ENCODE results near the gene TAAR9.
"Not testable (repeated sequence)": the region's sequence is repeated elsewhere in the genome, so short reads cannot be mapped to it uniquely, and the experiment has no call there.

The TAAR9 gene

GRCh38 chr6:132537145-132537544 lies 932 bp upstream of the TAAR9 start:
- DNase-seq (ENCODE audit: extremely low read depth, low read depth) = no peak
- no peak for TF ChIP-seq CTCF (IDR thresholded peaks at IDR 0.05; ENCODE audit: low read depth, low read length, missing control alignments)
- no peak overlapping the region for H3K4me3 ChIP-seq (replicated peaks; ENCODE audit: low read depth, low read length)

- no peak for TF ChIP-seq CTCF (IDR thresholded peaks at IDR 0.05; ENCODE audit: low read depth, low read length, missing control alignments)
Observed at GRCh38 chr6:132544826-132545225, 6.7 kb downstream of the TAAR9 start.

DNA sequence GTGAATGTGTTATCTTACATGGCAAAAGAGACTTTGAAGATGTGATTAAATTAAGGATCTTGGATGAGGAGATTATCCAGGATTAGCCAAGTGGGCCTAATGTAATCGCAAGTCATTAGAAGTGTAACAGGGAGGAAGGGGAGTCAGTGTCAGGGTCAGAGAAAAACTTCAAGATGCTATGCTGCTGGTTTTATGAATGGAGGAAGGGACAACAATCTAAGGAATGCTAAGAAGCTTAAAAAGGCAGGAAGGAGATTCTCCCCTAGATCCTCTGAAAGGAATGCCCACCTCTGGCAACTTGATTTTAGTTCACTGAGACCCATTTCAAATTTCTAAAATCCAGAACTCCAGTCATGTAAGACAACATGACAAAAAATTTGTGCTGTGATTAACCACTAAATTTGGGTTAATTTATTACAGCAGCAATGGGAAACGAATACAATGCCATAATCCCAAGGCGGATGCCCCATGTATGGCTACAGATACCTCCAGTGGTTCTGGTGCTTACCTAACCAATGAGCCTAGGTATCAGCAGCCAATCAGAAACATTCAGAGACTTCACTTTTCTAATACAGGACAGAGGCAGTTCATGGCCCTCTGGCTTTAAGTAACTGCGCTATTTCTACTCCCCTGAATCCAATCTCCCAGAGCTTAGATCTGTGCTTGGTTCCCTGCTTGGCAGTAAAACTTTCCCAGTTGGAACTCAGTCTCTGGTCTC lies 10.8 kb downstream of the TAAR9 start:
- H3K4me3 ChIP-seq (replicated peaks; ENCODE audit: low read depth, low read length) = no peak overlapping the region
- DNase-seq (ENCODE audit: extremely low read depth, low read depth) = no peak
- TF ChIP-seq CTCF (IDR thresholded peaks at IDR 0.05; ENCODE audit: low read depth, low read length, missing control alignments) = no peak

More at GRCh38 chr6:132544826-132545225, 6.7 kb downstream of the TAAR9 start:
- DNase-seq (ENCODE audit: extremely low read depth, low read depth) = no peak
- H3K4me3 ChIP-seq (replicated peaks; ENCODE audit: low read depth, low read length) = no peak overlapping the region

- no peak for DNase-seq (ENCODE audit: extremely low read depth, low read depth)
- no peak overlapping the region for H3K4me3 ChIP-seq (replicated peaks; ENCODE audit: low read depth, low read length)
- no peak for TF ChIP-seq CTCF (IDR thresholded peaks at IDR 0.05; ENCODE audit: low read depth, low read length, missing control alignments)
Observed at GRCh38 chr6:132551214-132551613, 13.1 kb downstream of the TAAR9 start.

DNA sequence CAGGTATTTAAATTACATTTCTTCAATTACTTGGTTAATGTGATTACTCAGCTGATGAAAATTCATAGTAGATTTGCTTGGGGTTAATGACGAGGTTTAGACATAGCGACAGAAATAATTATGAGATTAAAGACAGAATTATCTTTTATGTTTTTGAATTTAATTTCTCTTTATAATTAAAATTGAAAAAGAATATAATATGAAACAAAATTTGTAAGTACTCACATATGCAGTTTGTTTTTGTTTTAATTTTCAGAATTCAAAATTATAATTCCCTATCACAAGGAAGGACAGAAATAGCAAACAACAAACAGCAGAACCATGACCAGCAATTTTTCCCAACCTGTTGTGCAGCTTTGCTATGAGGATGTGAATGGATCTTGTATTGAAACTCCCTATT lies 14.3 kb downstream of the TAAR9 start, which contains the start of gene TAAR8:
TAAR8 (plus strand) TSS at position 301 of the 400 bp plus-strand sequence; CDS start at position 322, 21 bp downstream.
- H3K4me3 ChIP-seq (replicated peaks; ENCODE audit: low read depth, low read length) = no peak within 1 kb of the TSS
- no peak for DNase-seq (ENCODE audit: extremely low read depth, low read depth)
- TF ChIP-seq CTCF (IDR thresholded peaks at IDR 0.05; ENCODE audit: low read depth, low read length, missing control alignments) = no peak

DNA sequence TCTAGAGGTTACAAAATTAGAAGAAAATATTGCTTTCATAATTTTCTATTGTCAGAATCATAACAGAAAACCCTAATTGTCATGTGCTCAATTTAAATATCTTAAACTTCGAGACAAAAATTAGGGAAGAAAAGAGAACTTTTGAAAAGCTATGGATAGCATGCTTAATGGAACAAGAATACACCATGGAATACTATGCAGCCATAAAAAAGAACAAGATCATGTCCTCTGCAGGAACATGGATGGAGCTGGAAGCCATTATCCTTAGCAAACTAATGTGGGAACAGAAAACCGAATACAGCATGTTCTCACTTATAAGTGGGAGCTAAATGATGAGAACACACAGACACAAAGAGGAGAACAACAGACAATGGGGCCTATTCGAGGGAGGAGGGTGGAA lies 22.0 kb downstream of the TAAR9 start:
- not testable (repeated sequence) for DNase-seq (ENCODE audit: extremely low read depth, low read depth); H3K4me3 ChIP-seq (replicated peaks; ENCODE audit: low read depth, low read length)

- no peak for DNase-seq (ENCODE audit: extremely low read depth, low read depth)
- no peak overlapping the region for H3K4me3 ChIP-seq (replicated peaks; ENCODE audit: low read depth, low read length)
- TF ChIP-seq CTCF (IDR thresholded peaks at IDR 0.05; ENCODE audit: low read depth, low read length, missing control alignments) = no peak
Observed at GRCh38 chr6:132566404-132566803, 28.3 kb downstream of the TAAR9 start.
